ENCODE measurements around the gene OTOS.

OTOS gene

DNA sequence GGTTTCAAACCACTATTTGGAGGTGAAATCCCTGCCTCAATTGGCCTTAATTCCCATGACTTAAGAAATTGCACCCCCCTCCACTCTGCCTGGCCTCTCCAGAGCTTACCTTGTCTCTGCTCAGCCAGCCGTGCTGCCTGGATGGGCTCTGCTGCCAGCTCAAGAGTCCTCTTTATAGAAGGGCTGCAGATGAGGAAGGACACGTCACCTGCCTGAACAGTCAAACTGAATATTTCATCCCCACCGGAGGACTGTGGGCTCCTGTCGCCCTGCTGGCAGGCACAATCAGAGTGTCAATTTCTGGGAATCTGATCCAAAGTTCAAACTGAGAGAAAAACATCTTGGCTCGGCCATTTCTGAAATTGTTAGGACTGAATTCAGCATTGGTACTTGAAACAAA, at the start of gene OTOS:
OTOS (minus strand) TSS at position 148 of the 400 bp plus-strand sequence. CDS start 332 bp downstream, outside the sequence.
- DNase-seq (ENCODE audit: low read depth in 2 of 2): no peak

GRCh38 chr2:240189686-240190085, 49.2 kb upstream of the OTOS start:
- no peak for DNase-seq (ENCODE audit: low read depth in 2 of 2)

DNA sequence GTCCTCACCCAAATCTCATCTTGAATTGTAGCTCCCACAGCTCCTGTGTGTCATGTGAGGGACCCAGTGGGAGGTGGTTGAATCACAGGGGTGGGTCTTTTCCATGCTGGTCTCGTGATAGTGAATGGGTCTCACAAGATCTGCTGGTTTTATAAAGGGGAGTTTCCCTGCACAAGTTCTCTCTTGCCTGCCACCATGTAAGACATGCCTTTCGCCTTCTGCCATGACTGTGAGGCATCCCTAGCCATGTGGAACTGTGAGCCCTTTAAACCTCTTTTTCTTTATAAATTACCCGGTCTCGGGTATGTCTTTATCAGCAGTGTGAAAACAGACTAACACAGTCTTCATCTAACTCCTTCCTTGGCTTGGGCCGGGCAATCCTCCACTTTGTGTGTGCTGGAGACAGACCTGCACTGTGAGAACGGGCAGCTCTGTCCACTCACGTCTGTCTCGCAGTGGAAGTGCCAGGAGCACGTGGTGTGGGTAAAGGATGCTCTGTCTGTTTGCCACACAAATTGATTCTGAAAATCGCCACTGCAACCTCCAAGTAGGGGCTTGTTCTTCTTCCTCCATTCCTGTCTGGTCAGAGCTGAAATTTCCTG, 47.6 kb upstream of the OTOS start:
- DNase-seq (ENCODE audit: low read depth in 2 of 2): no peak

GRCh38 chr2:240186191-240186725, 45.8 kb upstream of the OTOS start:
- DNase-seq (ENCODE audit: low read depth in 2 of 2): no peak

DNA sequence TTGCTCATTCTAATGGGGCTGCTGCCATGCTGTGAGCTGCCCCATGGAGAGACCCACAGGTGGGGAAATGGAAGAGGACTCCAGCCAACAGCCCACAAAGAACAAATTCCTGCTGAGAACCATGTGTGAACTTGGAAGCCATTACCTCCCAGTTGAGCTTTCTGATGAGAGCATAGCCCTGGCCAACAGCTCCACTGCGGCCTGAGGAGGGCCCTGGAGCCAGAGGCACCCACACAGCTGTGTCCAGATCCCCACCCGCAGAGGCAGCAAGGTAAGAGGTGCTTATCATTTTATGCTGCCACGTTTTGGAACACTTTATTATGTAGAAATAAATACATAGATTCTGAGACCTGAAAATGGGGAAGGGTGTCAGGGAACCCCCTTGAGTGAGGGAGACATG, 44.2 kb upstream of the OTOS start:
- no peak for DNase-seq (ENCODE audit: low read depth in 2 of 2)

GRCh38 chr2:240183875-240184590, 43.6 kb upstream of the OTOS start:
- no peak for DNase-seq (ENCODE audit: low read depth in 2 of 2)

- no peak for DNase-seq (ENCODE audit: low read depth in 2 of 2)
Observed at GRCh38 chr2:240183006-240183874, 42.8 kb upstream of the OTOS start.

DNA sequence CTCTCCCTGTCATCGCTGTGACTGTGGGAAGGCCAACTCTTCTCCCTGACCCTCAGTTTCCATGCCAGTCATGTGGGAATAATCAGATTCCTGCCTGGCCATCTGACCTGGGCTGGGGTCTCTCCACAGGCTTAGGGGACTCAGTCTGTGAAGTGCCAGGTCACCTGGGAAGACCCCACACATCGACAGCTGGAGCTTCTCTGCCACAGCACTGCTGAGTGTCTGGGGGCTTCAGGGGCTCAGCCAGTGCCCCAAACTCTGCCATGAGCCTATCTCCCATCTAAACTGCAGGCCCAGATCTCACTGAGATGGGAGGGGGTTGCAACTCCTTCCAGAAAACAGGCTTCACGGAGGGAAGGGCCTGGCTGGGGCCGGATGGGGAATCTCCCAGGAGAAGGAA, 42.0 kb upstream of the OTOS start:
- no peak for DNase-seq (ENCODE audit: low read depth in 2 of 2)

- no peak for DNase-seq (ENCODE audit: low read depth in 2 of 2)
Observed at GRCh38 chr2:240182001-240182400, 41.5 kb upstream of the OTOS start.

DNA sequence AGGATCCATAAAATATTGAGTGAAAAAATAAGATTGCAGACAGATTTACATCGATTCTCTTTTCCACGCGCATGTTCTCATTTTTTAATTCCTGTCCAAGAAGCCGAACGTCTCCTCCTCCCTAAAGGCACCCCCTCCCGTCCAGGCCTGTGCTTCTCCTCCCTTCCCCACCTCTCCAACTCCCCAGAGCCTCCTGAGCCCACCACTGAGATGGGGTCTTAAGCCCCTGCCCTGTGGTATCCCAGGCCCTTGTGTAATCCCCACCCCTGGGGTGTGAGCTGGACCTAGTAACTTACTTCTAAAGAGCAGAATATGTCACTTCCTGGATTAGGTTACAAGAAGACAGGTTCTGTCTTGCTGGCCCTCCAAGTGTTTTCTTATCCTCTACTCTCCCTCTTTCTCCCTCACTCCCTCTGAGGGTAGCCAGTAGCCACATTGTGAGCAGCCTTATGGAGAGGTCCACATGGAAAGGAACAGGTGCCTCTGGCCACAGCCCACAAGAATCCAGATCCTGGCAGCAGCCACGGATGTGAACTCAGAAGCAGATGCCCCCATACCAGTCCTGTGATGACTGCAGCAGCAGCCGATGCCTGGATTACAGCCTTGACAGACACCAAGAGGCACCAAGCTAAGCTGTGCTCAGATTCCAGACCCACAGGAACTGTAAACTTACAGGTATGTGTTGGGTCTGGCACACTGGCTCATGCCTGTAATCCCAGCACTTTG, 39.6 kb upstream of the OTOS start:
- no peak for DNase-seq (ENCODE audit: low read depth in 2 of 2)

- no peak for DNase-seq (ENCODE audit: low read depth in 2 of 2)
Observed at GRCh38 chr2:240179186-240179815, 38.8 kb upstream of the OTOS start.

DNA sequence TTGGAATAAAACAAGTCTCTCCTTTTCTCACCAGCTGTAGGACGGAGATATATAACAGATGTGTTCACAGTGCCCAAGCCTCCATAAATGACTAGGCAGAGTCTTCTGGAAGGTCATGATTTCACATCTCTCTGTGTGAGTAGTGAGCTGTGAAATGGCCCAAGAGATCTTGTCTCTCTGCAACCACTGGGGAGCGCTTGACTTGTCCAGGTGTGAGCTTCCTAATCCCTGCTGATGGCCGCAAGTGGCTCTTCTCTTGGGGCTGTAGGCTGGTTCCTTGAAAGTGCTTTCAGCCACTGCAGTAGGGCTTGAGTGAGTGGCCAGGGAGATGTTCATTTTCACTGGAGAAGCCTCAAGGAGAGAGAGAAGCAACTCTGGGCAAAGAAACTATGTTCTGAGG, 38.1 kb upstream of the OTOS start:
- DNase-seq (ENCODE audit: low read depth in 2 of 2): no peak

DNA sequence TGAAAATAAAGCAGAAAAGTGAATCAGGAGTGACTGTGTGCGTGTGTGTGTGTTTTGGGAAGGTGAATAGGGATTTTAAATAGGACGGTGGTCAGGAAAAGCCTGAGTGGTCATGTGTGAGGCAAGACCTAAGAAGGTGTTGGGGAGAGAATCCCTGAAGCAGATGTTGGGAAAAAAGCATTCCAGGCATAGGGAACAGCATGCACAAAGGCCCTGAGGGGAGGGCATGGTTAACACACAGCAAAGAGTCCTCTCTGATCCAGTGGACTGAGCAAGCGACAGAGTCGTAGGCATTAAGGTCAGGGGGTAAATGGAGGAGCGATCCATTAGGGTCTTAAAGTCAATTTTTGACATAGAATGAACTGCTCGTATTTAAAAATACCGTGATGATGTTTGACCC, 34.0 kb upstream of the OTOS start:
- no peak for DNase-seq (ENCODE audit: low read depth in 2 of 2)

DNA sequence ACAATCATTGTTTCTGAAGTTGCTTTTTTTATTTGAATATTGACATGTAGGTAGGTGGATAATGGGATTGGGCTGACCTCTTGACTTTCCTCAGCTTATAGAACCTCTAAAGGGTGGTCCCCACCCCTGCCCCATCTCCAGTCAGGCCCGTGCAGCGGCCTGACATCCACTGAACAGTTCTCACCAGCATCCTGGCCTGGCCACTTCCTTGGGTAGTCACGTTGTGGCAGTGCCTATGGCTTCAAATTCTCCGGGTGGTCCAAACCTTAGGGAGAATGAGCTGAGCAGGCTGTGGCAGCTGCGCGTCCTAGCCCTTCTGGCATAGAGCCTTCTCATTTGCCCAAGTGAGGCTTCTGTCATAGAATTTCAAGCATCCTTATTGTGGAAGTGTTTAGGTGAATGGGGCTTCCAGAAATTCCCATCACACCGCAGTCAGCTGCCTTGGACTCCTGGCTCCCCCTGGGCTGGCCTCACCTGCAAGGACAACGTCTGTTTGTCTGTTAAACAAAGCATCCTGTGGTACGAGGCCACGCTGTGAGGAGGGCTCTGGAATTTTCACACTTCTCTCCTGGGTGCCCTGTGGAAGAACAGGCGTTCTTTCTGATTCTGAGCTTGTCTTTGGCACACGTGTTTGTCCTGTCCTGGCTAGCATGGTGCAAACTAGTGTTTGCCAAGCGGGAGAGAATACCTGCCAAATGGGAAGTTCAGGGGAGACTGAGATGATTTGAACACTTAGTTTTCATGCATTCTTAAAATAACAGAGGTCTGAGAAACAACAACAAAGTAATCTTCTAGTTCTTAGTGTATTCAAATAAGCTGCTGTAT, 31.8 kb upstream of the OTOS start:
- no peak for DNase-seq (ENCODE audit: low read depth in 2 of 2)

DNA sequence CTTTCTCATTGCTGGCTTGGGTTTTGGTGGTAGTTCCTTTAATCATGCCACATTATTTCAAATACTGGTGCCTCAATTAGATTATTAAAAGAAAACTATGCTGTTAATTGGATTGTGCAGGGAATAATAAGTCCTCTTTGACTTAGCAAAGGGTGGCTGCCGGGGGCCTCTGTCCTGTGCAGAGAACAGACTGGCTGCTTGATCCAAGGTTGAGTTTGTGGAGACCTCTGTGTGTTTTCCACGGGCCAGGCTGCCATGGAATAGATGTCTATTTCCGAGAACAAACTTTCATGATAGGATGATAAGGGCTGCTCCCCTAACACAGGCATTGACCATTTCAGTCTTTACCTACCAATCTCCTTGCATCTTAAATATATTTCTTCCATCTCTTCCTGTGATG, 30.4 kb upstream of the OTOS start:
- DNase-seq (ENCODE audit: low read depth in 2 of 2): no peak

GRCh38 chr2:240170354-240170735, 29.9 kb upstream of the OTOS start:
- no peak for DNase-seq (ENCODE audit: low read depth in 2 of 2)

GRCh38 chr2:240169486-240170353, 29.3 kb upstream of the OTOS start:
- DNase-seq (ENCODE audit: low read depth in 2 of 2): no peak

- no peak for DNase-seq (ENCODE audit: low read depth in 2 of 2)
Observed at GRCh38 chr2:240168546-240169361, 28.3 kb upstream of the OTOS start.

GRCh38 chr2:240168041-240168440, 27.6 kb upstream of the OTOS start:
- no peak for DNase-seq (ENCODE audit: low read depth in 2 of 2)

Measured in stimulated activated CD8-positive, alpha-beta memory T cell treated with anti-CD3 and anti-CD28 coated beads, Interleukin-15, amount 100 ng/mL, for 4 hours (primary cell).